GM12864 (cell line): ENCODE measurements around the gene BTRC.

ENCODE experiments used
- DNase-seq: peaks from one replicate; pipeline ENCODE4 v3.0.0-alpha.2; 2011; ENCODE audit warnings: low read depth
- H3K4me3 ChIP-seq: 2 replicates; pipeline ENCODE4 v1.5.1; 2011; ENCODE audit warnings: mild to moderate bottlenecking, low read depth, low read length, control low read depth
- TF ChIP-seq, protein P1 (sequence below): IDR thresholded peaks from 2 replicates; pipeline ENCODE4 v1.5.1; 2011; ENCODE audit warnings: low read depth, mild to moderate bottlenecking, moderate library complexity, low read length, control low read depth, inconsistent platforms; ENCODE audit errors: missing control alignments

BTRC gene

DNA sequence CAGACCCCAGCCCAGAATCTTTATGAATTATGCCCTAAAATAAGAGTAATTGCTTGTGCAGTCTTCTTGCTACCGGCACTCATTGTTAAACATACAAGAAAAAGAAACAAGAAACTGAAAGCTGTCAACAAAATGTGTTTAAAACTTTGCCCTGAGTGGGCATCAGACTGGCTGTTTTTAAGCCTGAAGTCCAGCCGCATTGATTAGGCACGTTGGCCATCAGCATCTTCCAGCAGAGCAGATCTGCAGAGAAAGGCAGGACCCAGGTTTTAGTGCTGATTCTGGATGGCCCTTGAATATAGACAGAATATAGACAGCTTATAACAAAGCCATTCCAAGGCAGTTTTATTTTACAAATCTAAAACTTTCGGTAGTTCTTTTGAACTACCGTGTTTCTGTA, 131.2 kb downstream of the BTRC start:
- no peak overlapping the region for H3K4me3 ChIP-seq
- DNase-seq: no peak

DNA sequence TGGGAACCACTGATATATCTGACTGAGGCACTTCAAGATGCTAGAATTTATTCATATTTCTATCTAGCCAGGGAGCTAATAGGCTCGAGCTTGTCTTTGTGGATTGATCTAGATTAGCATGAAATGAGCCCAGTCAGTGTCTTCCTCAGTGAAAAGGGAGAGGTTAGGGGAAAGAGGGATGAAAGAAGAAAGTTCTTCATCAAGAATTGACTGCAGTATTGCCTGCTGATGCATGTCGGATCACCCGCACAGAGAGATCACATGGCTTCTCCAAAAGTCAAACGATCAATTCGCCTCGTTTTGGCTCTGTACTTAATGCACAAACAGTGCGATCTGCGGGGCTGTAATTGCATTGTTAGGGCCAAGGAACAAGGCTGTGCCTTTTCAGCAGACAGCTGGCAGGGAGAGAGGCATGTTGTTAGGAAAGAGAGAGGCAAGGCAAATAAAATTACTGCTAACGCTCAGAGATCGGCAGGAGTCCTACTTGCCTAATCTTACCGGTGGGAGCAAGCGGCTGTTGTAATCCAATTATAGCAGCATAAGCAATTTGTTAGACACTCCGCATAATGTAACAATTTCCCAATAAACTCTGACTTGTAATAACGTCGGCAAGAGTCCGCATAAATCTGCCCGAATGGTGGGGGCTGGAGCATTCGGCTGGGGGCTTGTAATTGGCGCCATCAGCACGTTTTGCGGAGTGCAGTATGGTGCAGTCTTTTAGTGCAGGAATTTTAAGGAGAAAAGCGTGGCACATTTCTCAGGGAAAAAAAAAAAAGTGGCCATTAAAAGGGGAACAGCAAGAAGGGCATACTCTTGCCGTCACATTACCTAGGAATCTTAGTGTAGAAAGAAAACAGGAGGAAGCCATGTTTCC, 132.0 kb downstream of the BTRC start:
- DNase-seq: no peak
- no peak overlapping the region for H3K4me3 ChIP-seq
- TF ChIP-seq, protein P1, sequence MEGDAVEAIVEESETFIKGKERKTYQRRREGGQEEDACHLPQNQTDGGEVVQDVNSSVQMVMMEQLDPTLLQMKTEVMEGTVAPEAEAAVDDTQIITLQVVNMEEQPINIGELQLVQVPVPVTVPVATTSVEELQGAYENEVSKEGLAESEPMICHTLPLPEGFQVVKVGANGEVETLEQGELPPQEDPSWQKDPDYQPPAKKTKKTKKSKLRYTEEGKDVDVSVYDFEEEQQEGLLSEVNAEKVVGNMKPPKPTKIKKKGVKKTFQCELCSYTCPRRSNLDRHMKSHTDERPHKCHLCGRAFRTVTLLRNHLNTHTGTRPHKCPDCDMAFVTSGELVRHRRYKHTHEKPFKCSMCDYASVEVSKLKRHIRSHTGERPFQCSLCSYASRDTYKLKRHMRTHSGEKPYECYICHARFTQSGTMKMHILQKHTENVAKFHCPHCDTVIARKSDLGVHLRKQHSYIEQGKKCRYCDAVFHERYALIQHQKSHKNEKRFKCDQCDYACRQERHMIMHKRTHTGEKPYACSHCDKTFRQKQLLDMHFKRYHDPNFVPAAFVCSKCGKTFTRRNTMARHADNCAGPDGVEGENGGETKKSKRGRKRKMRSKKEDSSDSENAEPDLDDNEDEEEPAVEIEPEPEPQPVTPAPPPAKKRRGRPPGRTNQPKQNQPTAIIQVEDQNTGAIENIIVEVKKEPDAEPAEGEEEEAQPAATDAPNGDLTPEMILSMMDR: no peak

More for the DNA sequence above, 131.2 kb downstream of the BTRC start:
- TF ChIP-seq, protein P1: no peak

DNA sequence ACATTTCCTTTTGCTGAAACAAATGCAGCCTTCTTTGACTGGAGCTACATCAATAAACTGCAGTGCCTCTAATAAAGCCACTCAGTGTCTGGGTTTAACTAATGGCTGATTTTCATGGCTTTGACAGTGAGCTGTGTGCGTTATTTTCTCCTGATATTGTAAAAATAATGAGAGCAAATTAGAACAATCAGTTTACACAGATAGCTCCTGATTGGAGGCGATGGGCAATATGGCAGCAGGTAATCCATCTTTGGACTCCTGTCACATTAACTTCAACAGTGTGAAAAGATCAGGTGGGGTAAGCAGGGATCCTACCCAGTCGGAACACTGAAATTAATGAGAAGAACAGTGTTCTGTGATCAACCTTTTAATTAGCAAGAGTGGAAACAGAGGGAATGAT, 133.4 kb downstream of the BTRC start:
- DNase-seq: no peak
- TF ChIP-seq, protein P1: no peak
- no peak overlapping the region for H3K4me3 ChIP-seq

DNA sequence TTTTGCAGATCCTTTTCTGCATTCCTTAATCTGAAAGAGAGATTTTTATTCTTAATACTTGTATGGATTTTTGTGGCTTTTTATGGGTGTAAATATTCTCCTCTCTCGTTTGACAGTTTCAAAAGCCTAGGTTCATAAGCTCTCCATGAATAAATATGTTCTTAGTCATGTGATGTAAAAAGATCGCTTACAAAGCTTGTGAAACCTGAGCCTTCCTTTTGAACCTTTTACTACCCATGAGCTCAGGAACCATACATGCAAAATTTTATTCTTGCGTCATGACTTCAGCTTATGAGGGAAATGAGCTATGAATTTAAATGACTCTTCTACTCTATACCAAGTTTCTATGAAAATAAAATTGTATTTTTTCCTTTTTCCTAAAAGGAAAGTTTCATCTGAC, 135.4 kb downstream of the BTRC start:
- TF ChIP-seq, protein P1: no peak
- no peak overlapping the region for H3K4me3 ChIP-seq
- DNase-seq: no peak

DNA sequence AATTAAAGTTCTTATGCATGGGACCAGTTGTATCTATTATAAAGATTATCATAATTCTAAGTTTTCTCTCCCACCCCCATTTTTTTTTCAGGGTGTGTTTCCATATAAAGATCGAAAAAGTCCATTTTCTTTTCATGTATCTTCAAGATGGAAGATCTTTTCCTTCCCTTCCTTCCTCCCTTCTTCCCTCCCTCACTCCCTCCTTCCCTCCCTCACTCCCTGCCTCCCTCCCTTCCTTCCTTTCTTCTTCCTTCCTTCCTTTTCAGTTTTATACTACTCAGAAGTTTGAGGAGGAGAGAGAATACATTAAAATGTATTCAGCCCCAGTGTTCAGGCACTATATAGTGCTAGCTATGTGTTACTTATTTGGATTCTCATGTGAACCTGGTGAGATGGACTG, 136.1 kb downstream of the BTRC start:
- TF ChIP-seq, protein P1: no peak
- H3K4me3 ChIP-seq: no peak overlapping the region
- DNase-seq: no peak

DNA sequence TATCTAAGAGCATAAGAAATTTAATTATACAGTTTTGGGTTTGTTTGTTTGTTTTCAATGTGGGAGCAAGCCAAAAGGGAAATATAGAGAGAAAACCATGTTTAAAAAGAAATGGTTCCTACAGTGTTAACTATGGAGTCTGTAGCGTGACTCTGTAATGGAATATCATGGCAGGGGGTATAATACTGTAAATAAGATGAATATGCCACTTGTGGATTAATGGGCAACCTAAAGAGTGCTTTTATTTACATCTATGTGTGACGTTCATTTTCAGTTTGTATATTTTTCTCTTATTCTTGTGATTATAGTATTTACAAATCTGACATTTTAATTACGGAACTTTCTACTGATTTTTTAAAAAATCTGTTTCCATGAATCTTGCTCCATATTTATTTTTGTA, 138.2 kb downstream of the BTRC start:
- TF ChIP-seq, protein P1: no peak
- no peak overlapping the region for H3K4me3 ChIP-seq
- DNase-seq: no peak

DNA sequence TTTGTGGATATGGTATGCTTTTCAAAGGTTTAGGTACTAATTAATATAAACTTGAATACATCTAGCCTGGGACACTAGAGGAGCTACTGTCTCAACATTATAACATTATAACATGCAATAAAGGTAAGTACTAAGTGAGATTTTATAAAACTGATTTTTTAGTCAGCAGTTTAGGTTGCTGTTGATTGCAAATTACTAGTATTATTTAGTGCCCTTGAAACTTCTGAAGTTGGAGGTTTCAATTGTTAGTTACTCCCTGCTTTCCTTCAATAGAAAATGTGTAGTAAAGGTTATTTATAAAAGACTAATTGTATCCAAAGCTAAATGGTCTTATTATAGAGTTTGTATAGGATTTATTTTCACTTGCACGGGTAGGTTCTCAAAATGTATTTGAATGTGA, 138.8 kb downstream of the BTRC start:
- H3K4me3 ChIP-seq: no peak overlapping the region
- TF ChIP-seq, protein P1: no peak
- DNase-seq: no peak
